B cell (primary cell): ENCODE measurements around the gene CFL1.

Experiments used
- EZH2 ChIP-seq: IDR thresholded peaks from 2 replicates; pipeline ENCODE4 v1.6.1; 2012; ENCODE audit warnings: borderline replicate concordance, low read depth, mild to moderate bottlenecking, moderate library complexity, low read length; ENCODE audit not compliant: insufficient read depth, poor library complexity, severe bottlenecking
- TF ChIP-seq, protein P1 (sequence below): fragments of 200-600 bp; IDR thresholded peaks from one replicate; pipeline ENCODE4 v1.8.0; 2022; ENCODE audit warnings: antibody characterized with exemption, mild to moderate bottlenecking

- TF ChIP-seq, protein P1, sequence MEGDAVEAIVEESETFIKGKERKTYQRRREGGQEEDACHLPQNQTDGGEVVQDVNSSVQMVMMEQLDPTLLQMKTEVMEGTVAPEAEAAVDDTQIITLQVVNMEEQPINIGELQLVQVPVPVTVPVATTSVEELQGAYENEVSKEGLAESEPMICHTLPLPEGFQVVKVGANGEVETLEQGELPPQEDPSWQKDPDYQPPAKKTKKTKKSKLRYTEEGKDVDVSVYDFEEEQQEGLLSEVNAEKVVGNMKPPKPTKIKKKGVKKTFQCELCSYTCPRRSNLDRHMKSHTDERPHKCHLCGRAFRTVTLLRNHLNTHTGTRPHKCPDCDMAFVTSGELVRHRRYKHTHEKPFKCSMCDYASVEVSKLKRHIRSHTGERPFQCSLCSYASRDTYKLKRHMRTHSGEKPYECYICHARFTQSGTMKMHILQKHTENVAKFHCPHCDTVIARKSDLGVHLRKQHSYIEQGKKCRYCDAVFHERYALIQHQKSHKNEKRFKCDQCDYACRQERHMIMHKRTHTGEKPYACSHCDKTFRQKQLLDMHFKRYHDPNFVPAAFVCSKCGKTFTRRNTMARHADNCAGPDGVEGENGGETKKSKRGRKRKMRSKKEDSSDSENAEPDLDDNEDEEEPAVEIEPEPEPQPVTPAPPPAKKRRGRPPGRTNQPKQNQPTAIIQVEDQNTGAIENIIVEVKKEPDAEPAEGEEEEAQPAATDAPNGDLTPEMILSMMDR, result no peak
- TF ChIP-seq EZH2, result no peak
Observed at GRCh38 chr11:65849771-65850216, 8.2 kb downstream of the CFL1 start.
